Stimulated activated CD4-positive, alpha-beta T cell treated with anti-CD3 and anti-CD28 coated beads, Interleukin-1b, Interleukin-23, amount 100 ng/mL, for 48 hours (primary cell): ENCODE results near the gene SLC38A3.
"Not testable (repeated sequence)": the region's sequence is repeated elsewhere in the genome, so short reads cannot be mapped to it uniquely, and the experiment has no call there.

Source experiments
- DNase-seq: peaks from one replicate; pipeline ENCODE4 v3.0.0-alpha.2; 2020

SLC38A3 gene

GRCh38 chr3:50192689-50193141 is 12.4 kb upstream of the SLC38A3 start:
- DNase-seq: peak; percentile 80

- no peak for DNase-seq
Measured at GRCh38 chr3:50193286-50193685, 11.8 kb upstream of the SLC38A3 start.

GRCh38 chr3:50193746-50194127 is 11.3 kb upstream of the SLC38A3 start:
- no peak for DNase-seq

- peak; percentile 77 for DNase-seq
Measured at GRCh38 chr3:50194128-50194902, 10.8 kb upstream of the SLC38A3 start.

- DNase-seq: peak; percentile 35
Measured at GRCh38 chr3:50194903-50195500, 10.1 kb upstream of the SLC38A3 start.

- DNase-seq: no peak
Measured at GRCh38 chr3:50195501-50196252, 9.4 kb upstream of the SLC38A3 start.

GRCh38 chr3:50196253-50196801 is 8.7 kb upstream of the SLC38A3 start:
- no peak for DNase-seq

GRCh38 chr3:50201573-50202315 is 3.3 kb upstream of the SLC38A3 start:
- no peak for DNase-seq

GRCh38 chr3:50202353-50203112 is 2.5 kb upstream of the SLC38A3 start:
- no peak for DNase-seq

- DNase-seq: no peak
Measured at GRCh38 chr3:50203113-50203808, 1.8 kb upstream of the SLC38A3 start.

GRCh38 chr3:50203809-50204803 is 965 bp upstream of the SLC38A3 start:
- DNase-seq: no peak

GRCh38 chr3:50205413-50206276 is 574 bp downstream of the SLC38A3 start:
- DNase-seq: peak; percentile 22

GRCh38 chr3:50207359-50208042 is 2.4 kb downstream of the SLC38A3 start:
- no peak for DNase-seq

GRCh38 chr3:50208677-50209344 is 3.7 kb downstream of the SLC38A3 start:
- DNase-seq: no peak

GRCh38 chr3:50210176-50210509 is 5.1 kb downstream of the SLC38A3 start:
- DNase-seq: no peak

GRCh38 chr3:50210510-50211367 is 5.7 kb downstream of the SLC38A3 start:
- DNase-seq: no peak

- not testable (repeated sequence) for DNase-seq
Measured at GRCh38 chr3:50211368-50211717, 6.3 kb downstream of the SLC38A3 start.
